GM06990 (cell line): ENCODE measurements around the gene OTX2.

Experiments used
- DNase-seq: peaks from one replicate; pipeline ENCODE4 v3.0.0-alpha.2; 2011; ENCODE audit not compliant: insufficient read length; ENCODE audit errors: extremely low read depth
- H3K27me3 ChIP-seq: replicated peaks from 2 replicates; pipeline ENCODE4 v1.6.0; 2011; ENCODE audit warnings: low read length; ENCODE audit not compliant: control insufficient read depth, insufficient read depth
- H3K36me3 ChIP-seq: 2 replicates; pipeline ENCODE4 v1.5.1; 2011; ENCODE audit warnings: low read length; ENCODE audit not compliant: control insufficient read depth, insufficient read depth
- H3K4me3 ChIP-seq: replicated peaks from 2 replicates; pipeline ENCODE4 v1.5.1; 2011; ENCODE audit warnings: low read depth, mild to moderate bottlenecking, control low read depth, low read length
- TF ChIP-seq, protein P1 (sequence below): IDR thresholded peaks from 2 replicates; pipeline ENCODE4 v1.5.1; 2011; ENCODE audit warnings: low read length, control low read depth, mild to moderate bottlenecking, inconsistent platforms; ENCODE audit not compliant: insufficient read depth, poor library complexity, severe bottlenecking

The OTX2 gene

DNA sequence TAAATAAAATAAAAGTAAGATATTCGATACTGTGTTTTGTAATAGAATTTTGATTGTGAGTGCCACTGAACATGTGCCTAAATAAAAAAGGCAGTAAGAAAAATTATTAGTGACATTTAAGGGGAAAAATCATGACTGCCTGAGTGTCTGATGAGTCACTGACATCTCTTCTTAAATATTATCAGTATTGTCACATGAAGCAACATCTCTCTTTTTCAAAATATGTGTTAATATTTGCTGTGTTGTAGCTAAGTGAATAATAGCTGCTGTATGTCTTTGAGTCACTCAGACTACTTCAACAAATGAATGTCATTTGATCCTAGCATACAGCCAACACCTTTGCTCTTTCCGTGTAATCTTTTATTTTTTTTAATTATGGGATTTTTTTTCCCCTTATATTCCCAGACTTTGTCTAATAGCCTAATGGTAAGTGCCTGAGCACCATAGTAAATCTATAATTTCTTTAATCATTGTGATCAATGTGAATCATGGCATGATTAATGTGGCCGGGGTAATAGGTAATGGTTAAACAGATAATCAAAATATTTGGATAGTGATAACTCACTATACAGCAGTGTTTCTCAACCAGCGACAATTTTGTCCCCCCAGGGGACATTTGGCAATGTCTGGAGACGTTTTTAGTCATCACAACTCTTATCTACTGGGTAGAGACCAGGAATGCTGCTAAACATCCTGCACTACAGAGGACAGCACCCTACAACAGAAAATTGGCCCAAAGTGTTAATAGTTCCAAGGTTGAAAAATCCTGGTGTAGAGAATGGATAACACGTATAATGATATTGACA lies 11.7 kb upstream of the OTX2 start:
- Histone ChIP-seq H3K27me3 (no peaks in the 10 kb centered on the region), H3K36me3 (no peaks in the 10 kb centered on the region), H3K4me3 (no peak overlapping the region)
- no peak for DNase-seq
- TF ChIP-seq, protein P1, sequence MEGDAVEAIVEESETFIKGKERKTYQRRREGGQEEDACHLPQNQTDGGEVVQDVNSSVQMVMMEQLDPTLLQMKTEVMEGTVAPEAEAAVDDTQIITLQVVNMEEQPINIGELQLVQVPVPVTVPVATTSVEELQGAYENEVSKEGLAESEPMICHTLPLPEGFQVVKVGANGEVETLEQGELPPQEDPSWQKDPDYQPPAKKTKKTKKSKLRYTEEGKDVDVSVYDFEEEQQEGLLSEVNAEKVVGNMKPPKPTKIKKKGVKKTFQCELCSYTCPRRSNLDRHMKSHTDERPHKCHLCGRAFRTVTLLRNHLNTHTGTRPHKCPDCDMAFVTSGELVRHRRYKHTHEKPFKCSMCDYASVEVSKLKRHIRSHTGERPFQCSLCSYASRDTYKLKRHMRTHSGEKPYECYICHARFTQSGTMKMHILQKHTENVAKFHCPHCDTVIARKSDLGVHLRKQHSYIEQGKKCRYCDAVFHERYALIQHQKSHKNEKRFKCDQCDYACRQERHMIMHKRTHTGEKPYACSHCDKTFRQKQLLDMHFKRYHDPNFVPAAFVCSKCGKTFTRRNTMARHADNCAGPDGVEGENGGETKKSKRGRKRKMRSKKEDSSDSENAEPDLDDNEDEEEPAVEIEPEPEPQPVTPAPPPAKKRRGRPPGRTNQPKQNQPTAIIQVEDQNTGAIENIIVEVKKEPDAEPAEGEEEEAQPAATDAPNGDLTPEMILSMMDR, result no peak

DNA sequence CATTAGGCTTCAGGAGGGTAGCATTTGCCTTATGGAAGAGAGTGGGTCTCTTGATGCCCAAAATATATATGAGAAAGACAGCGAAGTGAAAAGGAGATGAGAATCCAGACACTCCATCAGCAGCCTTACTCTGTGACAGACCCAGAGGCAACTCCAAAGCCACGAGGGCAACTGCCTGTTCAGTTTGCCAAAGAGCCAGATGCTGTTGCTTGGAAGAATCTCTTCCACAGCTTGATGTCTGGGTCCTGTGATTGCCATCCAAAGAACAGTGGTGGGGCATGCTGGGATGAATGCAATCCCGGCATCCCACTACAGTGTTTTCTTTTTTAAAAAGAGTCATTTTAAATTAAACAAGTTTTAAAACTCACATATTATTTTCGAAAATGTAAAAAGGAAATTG lies 10.9 kb upstream of the OTX2 start:
- TF ChIP-seq, protein P1, result no peak
- no peaks in the 10 kb centered on the region for H3K36me3 ChIP-seq
- H3K27me3 ChIP-seq, result no peaks in the 10 kb centered on the region
- no peak for DNase-seq
- H3K4me3 ChIP-seq, result no peak overlapping the region

DNA sequence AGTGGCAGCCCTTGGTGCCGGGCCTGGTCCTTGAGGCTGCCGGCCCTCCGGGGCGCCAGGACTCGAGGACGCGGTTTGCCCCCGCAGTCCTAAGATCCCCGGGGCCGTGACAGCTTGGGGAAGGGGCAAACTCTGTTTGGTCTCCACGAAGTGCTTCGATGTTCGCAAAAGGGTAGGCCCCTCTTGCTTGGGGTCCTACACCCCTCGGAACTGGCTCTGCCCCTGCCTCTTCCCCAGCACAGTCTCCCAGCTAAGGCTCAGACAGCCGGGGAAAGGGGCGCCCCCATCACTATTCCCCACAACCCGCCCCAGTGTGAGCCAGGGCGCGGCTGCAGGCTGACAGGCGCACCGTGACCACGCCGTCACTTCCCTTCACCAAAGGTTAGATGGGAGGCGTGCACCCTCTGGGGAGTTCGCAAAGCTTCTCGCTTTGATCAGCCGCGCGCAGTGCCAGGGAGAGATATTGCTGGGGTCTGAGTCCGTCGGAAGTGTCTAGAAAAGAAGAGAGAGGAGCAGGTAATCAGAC lies 7.2 kb upstream of the OTX2 start:
- no peak overlapping the region for H3K4me3 ChIP-seq
- H3K36me3 ChIP-seq, result no peaks in the 10 kb centered on the region
- DNase-seq, result no peak
- TF ChIP-seq, protein P1, result no peak
- peaks cover 3% of the 10 kb centered on the region for H3K27me3 ChIP-seq

DNA sequence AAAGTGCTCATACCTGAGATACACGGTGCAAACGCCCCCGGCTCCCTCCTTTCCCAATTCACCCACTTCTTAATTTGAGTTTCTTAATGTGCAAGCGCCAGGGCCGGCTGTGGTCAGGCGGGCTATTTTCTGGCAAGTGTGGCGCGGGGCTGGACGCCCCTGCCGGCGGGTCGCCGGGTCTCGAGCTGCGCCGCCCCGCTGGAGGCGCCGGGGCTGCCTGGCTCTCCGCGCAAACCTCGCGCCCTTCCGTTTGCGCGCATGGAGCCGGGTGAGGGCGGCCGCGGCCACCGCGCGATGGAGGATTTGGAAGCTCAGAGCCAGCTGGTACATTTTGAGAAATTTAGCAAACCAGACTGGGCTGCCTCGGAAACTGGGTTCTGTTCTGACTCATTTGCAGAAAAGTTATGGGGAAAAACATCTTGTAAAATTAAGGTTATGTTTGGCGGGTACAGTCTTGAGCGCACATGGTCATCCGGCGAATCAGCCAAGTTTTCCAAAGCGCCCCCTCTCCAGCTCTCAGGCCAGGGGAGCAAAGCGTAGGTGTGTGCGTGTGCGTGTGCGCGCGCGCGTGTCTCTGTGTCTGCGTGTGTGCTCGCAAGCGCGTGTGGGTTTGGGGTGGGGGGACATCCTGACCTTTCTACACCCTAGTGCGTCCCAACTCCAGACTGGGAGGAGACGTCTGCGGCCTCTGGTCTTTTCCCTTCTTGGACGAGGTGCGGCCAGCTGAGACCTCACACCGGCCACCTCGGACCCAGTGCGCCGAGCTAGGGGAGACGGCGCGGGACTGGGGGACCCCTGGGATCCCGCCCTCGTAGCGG lies 6.5 kb upstream of the OTX2 start:
- TF ChIP-seq, protein P1, result no peak
- H3K27me3 ChIP-seq, result peaks cover 5% of the 10 kb centered on the region
- H3K4me3 ChIP-seq, result no peak overlapping the region

DNA sequence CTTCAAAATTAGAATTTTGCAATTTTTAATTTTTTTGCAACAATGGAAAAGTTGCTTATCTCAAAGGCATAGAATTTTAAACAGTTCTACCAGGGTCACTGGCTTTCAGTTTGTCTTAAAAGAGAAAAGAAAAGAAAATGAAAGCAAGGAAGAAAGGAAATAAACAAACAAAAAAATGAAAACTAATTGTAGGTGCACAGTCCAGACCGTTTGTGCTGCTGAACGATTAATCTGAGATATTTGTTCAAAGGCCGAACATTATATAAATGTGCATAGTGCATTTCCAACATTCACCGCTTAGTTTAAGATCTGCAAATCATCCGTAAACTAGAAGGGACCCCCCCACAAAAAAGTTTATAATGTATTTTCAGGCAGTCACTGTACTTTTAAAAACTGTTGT lies 5.5 kb upstream of the OTX2 start:
- no peak overlapping the region for H3K4me3 ChIP-seq

More for the DNA sequence above, 6.5 kb upstream of the OTX2 start:
- H3K36me3 ChIP-seq, result no peaks in the 10 kb centered on the region
- DNase-seq, result no peak

More for the DNA sequence above, 5.5 kb upstream of the OTX2 start:
- peaks cover 5% of the 10 kb centered on the region for H3K27me3 ChIP-seq
- no peaks in the 10 kb centered on the region for H3K36me3 ChIP-seq
- DNase-seq, result no peak
- TF ChIP-seq, protein P1, result no peak
